ENCODE results near the gene OR1F1.

- no peak for TF ChIP-seq CTCF (IDR thresholded peaks at IDR 0.05; ENCODE audit: insufficient read depth, low read length, poor library complexity, severe bottlenecking)
- no peak for TF ChIP-seq EZH2phosphoT487 (conservative IDR thresholded peaks at IDR 0.05; ENCODE audit: low read length)
These were observed 49.7 kb upstream of the OR1F1 start for GRCh38 chr16:3138342-3138741.

All from SU-DHL-6 (cell line).